Stimulated activated naive CD8-positive, alpha-beta T cell treated with anti-CD3 and anti-CD28 coated beads, Interleukin-15, Interleukin-2, amounts not matched to agents 100 ng/mL and 50 ng/mL, for 24 hours (primary cell): ENCODE measurements around the gene SFXN2.
"Not testable (repeated sequence)": the region's sequence is repeated elsewhere in the genome, so short reads cannot be mapped to it uniquely, and the experiment has no call there.

Experiments
- H3K27ac Mint-ChIP-seq: one replicate; pipeline ENCODE4 v1.8.0; 2021; ENCODE audit warnings: mild to moderate bottlenecking, mixed read lengths
- H3K27me3 Mint-ChIP-seq: one replicate; pipeline ENCODE4 v1.8.0; 2021; ENCODE audit warnings: mixed read lengths
- H3K36me3 Mint-ChIP-seq: one replicate; pipeline ENCODE4 v1.8.0; 2021; ENCODE audit warnings: low read depth, mixed read lengths
- H3K4me1 Mint-ChIP-seq: one replicate; pipeline ENCODE4 v1.8.0; 2021; ENCODE audit warnings: low read depth, mixed read lengths
- H3K4me3 Mint-ChIP-seq: one replicate; pipeline ENCODE4 v1.8.0; 2021; ENCODE audit warnings: mild to moderate bottlenecking, mixed read lengths
- H3K9me3 Mint-ChIP-seq: one replicate; pipeline ENCODE4 v1.8.0; 2021; ENCODE audit warnings: mixed read lengths

The SFXN2 gene

DNA sequence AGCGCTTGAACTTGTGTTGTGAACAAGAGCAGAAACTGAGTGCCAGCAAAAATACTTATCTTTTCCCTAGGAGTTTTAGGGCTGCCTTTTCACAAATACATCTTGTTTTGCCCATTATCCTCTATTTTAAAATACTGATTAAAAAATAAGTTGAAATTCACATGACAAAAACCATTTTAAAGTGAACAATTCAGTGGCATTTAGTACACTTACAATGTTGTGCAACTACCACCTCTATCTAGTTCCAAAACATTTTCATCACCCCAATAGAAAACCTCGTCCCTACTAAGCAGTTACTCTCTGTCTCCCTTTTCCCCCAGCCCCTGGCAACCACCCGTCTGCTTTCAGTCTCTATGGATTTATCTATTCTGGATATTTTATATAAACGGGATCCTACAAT, 30.7 kb downstream of the SFXN2 start:
- H3K9me3 Mint-ChIP-seq: peaks cover 6% of the 10 kb centered on the region
- H3K4me1 Mint-ChIP-seq: peaks cover 51% of the 10 kb centered on the region
- H3K27me3 Mint-ChIP-seq: no peaks in the 10 kb centered on the region
- H3K36me3 Mint-ChIP-seq: peaks cover 5% of the 10 kb centered on the region
- H3K27ac Mint-ChIP-seq: peak overlapping the region; percentile 15
- peak overlapping the region; percentile 99 for H3K4me3 Mint-ChIP-seq

DNA sequence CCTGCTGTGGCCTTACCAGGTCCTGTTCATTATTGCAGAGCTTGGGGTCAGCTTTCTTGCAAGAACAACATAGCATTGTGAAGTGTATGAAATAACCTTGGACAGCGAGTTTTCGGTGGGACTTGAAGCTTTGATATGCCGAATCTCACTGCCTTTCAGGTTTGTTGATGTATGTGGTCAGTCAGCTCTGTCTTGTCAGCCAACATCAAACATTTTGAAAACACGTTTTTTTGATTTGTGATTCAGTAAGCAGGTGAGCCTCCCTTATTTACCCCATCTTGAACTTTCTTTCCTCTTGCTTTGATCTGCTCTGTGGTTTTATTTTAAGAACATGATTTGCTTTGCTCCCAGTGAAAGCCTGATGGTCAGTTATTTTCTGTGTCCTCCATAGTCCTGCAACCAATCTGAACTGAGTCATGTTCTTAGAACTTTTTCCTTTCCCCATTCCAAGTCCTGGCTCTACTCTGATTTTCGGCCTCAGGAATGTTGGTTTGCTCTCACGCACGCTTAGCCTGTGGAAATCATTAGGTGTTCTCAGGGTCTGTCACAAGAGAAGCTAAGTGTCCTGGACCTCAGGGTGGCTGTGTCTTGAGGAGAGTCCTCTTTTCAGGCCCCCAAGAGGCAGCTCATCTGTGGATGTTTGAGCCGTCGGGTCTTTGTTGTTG, 38.0 kb downstream of the SFXN2 start:
- no peak overlapping the region for H3K4me3 Mint-ChIP-seq
- H3K36me3 Mint-ChIP-seq: peaks cover 8% of the 10 kb centered on the region
- H3K4me1 Mint-ChIP-seq: peaks cover 48% of the 10 kb centered on the region
- no peak overlapping the region for H3K27ac Mint-ChIP-seq
- H3K27me3 Mint-ChIP-seq: no peaks in the 10 kb centered on the region
- no peaks in the 10 kb centered on the region for H3K9me3 Mint-ChIP-seq

DNA sequence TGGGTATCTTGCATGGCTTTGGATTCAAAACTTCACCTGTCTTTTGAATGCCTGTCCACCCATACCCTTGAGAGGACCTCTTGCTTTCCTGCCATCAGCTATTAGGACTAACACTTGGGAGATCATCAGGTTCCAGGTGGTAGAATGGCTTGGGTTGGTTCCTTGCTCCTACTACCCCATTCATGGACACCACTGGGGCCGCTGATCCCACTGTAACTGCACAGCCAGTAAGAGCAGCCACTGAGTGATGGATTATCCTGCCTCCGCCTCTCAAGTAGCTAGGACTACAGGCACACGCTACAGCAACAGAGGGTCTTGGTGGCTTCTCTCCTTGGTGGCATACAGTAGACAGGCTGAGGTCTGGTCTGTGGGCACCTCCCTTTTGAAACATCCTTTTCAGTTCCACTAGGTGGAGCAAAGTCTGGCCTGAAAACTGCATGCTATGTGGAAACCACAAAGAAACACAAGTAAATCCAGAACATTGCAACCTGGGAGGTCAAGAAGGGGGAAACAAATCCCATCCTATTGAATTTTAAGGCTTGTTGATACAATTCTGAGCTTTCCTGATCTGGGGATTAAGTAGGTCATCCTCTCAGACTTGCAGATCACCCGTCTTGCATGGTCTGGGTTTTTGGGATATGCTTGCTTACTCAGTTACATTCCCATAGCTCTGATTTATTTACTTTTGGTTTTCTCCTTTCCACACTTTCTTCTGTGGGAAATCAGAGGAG, 38.7 kb downstream of the SFXN2 start:
- H3K9me3 Mint-ChIP-seq: no peaks in the 10 kb centered on the region
- no peak overlapping the region for H3K27ac Mint-ChIP-seq
- no peak overlapping the region for H3K4me3 Mint-ChIP-seq
- peaks cover 8% of the 10 kb centered on the region for H3K36me3 Mint-ChIP-seq
- peaks cover 51% of the 10 kb centered on the region for H3K4me1 Mint-ChIP-seq
- no peaks in the 10 kb centered on the region for H3K27me3 Mint-ChIP-seq

DNA sequence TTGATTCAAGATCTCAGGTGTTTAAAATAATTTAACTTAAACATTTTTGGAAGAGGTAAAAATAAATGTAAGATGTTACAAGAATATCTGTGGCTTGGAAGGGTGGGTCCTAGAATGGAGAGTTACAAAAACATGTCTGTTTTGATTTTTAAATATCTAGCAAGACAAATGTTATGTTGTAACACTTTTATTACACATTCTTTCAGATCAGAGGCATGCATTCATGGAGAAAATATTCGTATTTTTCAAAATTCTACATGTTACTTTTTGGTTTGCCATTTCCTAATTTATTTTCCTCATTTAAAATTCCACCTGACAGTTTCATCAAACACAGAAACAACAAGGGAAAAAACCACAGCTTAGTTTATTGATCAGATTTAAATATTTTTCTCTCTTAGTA, 39.3 kb downstream of the SFXN2 start:
- H3K9me3 Mint-ChIP-seq: no peaks in the 10 kb centered on the region
- H3K4me3 Mint-ChIP-seq: no peak overlapping the region
- H3K27ac Mint-ChIP-seq: no peak overlapping the region
- no peaks in the 10 kb centered on the region for H3K27me3 Mint-ChIP-seq
- peaks cover 9% of the 10 kb centered on the region for H3K36me3 Mint-ChIP-seq
- H3K4me1 Mint-ChIP-seq: peaks cover 51% of the 10 kb centered on the region

DNA sequence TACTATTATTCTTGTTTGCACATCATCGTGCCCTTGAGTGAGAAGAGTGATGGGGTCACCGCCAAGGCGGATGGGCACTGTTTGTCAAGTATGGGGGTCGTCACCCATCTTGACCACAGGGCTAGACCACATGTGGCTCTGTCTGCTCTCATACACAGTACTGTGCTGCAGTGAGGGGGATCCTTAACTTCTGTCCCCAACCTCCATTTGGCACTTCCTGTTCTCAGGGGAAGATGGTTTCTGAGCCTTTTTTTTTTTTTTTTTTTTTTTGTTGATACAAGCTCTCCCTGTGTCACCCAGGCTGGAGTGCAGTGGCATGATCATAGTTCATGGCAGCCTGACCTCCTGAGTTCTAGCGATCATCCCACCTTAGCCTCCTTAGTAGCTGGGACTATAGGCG, 42.9 kb downstream of the SFXN2 start:
- H3K36me3 Mint-ChIP-seq: peaks cover 21% of the 10 kb centered on the region
- H3K9me3 Mint-ChIP-seq: no peaks in the 10 kb centered on the region
- no peaks in the 10 kb centered on the region for H3K27me3 Mint-ChIP-seq
- H3K4me3 Mint-ChIP-seq: no peak overlapping the region
- H3K4me1 Mint-ChIP-seq: peaks cover 39% of the 10 kb centered on the region
- H3K27ac Mint-ChIP-seq: no peak overlapping the region

DNA sequence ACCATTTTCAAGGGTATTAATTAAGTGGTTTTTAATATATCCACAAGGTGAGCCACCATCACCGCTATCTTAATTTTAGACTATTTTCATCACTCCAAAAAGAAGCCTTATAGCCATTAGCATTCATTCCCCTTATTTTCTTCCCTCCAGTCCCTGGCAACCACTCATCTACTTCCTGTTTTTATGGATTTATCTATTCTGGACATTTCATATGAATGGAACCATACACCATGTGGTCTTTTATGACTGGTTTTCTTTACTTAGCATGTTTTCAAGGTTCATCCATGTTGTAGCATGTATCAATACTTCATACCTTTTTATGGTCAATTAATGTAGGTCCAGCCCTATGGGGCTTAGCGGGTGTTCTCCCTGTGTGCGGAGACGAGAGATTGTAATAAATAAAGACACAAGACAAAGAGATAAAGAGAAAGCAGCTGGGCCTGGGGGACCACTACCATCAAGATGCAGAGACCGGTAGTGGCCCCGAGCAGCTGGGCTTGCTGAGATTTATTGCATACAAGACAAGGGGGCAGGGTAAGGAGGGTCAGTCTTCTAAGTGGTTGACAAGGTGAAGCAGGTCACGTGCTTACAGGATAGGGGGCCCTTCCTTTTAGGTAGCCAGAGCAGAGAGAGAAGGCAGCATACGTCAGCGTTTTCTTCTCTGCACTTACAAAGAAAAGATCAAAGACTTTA, 44.0 kb downstream of the SFXN2 start:
- no peaks in the 10 kb centered on the region for H3K9me3 Mint-ChIP-seq
- H3K4me1 Mint-ChIP-seq: peaks cover 34% of the 10 kb centered on the region
- no peaks in the 10 kb centered on the region for H3K27me3 Mint-ChIP-seq
- H3K36me3 Mint-ChIP-seq: peaks cover 32% of the 10 kb centered on the region
- H3K27ac Mint-ChIP-seq: peak overlapping the region; percentile 23
- H3K4me3 Mint-ChIP-seq: no peak overlapping the region

DNA sequence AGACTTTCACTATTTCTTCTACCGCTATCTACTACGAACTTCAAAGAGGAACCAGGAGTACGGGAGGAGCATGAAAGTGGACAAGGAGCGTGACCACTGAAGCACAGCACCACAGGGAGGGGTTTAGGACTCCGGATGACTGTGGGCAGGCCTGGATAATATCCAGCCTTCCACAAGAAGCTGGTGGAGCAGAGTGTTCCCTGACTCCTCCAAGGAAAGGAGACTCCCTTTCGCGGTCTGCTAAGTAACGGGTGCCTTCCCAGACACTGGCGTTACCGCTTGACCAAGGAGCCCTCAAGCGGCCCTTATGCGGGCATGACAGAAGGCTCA, 44.5 kb downstream of the SFXN2 start:
- H3K9me3 Mint-ChIP-seq, H3K4me3 Mint-ChIP-seq, H3K27me3 Mint-ChIP-seq: not testable (repeated sequence)
- Mint-ChIP-seq H3K27ac (peak overlapping the region; percentile 23), H3K4me1 (peaks cover 31% of the 10 kb centered on the region), H3K36me3 (peaks cover 34% of the 10 kb centered on the region)

DNA sequence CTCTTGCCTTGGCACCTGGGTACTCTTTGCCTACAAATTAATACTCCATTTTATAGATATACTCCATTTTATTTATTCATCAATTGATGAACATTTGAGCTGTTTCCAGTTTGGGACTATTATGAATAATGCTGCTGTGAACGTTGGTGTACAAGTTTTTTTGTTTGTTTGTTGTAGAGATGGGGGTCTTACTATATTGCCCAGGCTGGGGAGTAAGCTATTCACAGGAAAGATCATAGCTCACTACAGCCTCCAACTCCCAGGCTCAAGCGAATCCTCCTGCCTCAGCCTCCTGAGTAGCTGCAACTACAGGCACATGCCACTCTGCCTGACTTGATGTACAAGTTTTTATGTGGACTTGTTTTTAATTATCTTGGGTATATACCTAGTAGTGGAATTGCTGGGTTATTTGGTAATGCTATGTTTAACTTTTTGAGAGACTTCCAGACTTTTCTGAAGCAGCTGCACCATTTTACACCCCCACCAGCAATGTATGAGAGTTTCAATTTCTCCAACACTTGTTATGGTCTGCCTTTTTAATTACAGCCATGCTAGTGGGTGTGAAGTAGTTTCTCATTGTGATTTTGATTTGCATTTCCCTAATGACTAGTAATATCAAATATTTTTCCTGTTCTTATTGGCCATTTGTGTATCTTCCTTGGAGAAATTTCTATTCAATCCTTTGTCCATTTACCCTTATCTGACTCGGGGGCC, 45.2 kb downstream of the SFXN2 start:
- Mint-ChIP-seq H3K36me3 (peaks cover 42% of the 10 kb centered on the region), H3K9me3 (no peaks in the 10 kb centered on the region), H3K4me3 (no peak overlapping the region), H3K4me1 (peaks cover 38% of the 10 kb centered on the region), H3K27ac (no peak overlapping the region), H3K27me3 (no peaks in the 10 kb centered on the region)

DNA sequence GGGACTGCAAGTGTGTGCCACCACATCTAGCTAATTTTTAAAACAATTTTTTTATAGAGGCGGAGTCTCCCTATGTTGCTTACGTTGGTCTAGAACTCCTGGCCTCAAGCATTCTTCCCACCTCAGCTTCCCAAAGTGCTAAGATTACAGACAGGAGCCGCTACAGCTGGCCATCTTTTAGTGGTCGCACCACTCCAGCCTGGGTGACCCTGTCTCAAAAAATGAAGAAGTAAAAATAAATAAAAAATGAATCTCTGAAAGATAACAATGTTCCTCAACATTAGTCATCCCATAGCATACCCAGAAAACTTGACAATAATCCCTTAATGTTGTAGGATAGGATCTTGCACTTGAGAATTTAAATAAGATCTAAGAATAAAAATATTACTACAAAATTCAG, 47.5 kb downstream of the SFXN2 start:
- Mint-ChIP-seq H3K4me3 (no peak overlapping the region), H3K36me3 (peaks cover 50% of the 10 kb centered on the region), H3K27me3 (no peaks in the 10 kb centered on the region), H3K27ac (no peak overlapping the region), H3K4me1 (peaks cover 44% of the 10 kb centered on the region), H3K9me3 (no peaks in the 10 kb centered on the region)

DNA sequence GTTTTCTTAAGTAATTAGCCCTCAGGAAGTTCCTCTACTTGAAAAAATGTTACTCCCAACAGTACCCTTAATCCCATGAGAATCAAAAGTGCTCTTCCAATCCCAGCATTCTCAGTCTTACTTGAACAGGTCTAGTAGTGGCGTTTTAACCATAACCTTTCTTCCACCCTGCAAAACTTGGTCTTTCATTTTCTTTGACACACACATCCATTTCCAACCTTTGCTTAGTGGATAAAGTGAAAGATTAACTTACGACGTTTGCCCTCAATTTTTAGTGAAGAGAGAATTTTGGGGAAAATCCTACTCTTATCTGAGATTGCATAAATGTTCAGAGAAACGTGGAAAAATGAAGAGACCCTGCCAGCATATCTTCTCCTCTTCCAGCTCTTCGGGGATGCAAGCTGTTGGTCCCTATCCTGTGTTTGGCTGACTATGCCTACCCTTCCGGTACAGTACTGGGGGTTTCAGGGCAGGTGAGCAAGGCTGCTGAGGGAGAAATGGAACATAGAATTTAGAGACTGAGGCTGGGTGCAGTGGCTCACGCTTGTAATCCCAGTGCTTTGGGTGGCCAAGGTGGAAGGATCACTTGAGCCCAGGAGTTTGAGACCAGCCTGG, 48.1 kb downstream of the SFXN2 start:
- Mint-ChIP-seq H3K4me3 (no peak overlapping the region), H3K9me3 (no peaks in the 10 kb centered on the region), H3K4me1 (peaks cover 44% of the 10 kb centered on the region), H3K27ac (no peak overlapping the region), H3K27me3 (no peaks in the 10 kb centered on the region), H3K36me3 (peaks cover 50% of the 10 kb centered on the region)

DNA sequence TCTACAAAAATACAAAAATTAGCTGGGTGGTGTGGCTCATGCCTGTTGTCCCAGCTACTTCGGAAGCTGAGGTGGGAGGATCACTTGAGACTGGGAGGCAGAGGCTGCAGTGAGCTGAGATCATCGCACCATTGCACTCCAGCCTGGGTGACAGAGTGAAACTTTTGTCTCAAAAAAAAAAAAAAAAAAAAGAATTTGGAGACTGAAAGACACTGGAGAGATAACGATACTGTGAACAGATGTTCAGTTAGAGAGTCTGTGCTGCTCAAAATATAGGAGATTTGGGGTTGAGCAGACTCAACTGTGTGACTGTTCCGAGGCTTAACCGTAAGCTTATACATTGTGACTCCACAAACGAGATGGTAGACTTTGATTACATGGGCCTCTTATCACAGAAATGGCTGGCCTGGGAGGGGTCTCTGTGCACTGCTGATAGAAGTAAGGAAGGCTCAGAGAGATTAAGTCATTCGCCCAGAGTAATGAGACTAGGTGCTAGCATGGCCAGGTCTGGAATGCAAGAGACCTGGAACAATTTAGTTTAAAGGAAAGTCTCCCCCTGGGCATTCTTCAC, 48.7 kb downstream of the SFXN2 start:
- Mint-ChIP-seq H3K27ac (no peak overlapping the region), H3K4me3 (no peak overlapping the region), H3K27me3 (no peaks in the 10 kb centered on the region), H3K9me3 (no peaks in the 10 kb centered on the region), H3K4me1 (peaks cover 46% of the 10 kb centered on the region), H3K36me3 (peaks cover 50% of the 10 kb centered on the region)

DNA sequence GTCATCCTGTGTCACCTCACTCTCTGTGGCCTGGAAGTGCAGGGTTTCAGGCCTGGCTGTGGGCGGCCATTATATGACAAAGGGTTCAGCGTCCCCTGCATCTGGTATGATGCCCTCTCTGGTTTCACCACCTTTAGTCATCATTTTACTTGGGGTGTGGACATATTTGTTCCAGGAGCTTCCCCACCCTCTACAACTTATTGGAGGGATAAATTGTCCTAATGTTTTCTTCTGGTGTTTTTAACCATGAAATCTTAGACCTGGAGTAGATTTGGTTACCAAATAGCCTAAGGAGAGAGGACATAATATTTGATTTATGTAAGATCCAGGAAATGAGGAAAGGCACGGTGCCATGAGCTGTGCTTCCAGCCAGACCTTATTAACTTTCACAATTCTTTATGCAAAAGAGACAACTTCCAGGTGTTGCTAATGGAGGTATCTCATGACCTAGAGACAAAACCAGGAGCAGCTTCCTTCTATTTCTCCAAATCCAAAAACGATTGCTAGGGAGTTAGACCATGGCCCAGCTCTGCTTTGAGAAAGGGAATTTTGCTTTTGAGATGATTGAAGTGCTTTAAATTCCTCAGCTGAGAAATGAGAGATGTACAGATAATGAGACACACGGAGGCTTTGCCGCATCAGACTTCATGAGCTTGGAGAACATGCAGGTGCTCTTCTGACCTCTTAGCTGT, 50.2 kb downstream of the SFXN2 start:
- H3K9me3 Mint-ChIP-seq: no peaks in the 10 kb centered on the region
- peaks cover 43% of the 10 kb centered on the region for H3K4me1 Mint-ChIP-seq
- peaks cover 44% of the 10 kb centered on the region for H3K36me3 Mint-ChIP-seq
- H3K27ac Mint-ChIP-seq: no peak overlapping the region
- no peak overlapping the region for H3K4me3 Mint-ChIP-seq
- no peaks in the 10 kb centered on the region for H3K27me3 Mint-ChIP-seq

DNA sequence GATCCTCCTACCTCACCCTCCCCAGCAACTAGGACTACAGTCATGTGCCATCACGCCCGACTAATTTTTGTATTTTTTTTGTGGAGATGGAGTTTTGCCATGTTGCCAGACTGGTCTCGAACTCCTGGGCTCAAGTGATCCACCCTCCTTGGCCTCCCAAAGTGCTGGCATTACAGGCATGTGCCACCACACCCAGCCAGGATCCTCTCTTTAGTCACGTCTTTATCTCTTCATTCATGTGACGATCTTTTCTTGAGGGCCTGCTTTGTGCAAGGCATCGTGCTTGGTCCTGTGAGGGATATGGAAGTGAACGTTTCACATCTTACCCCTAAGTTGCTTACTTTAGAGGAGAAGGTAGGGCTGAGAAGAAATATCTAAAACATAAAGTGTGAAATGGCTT, 50.9 kb downstream of the SFXN2 start:
- Mint-ChIP-seq H3K4me3 (no peak overlapping the region), H3K4me1 (peaks cover 50% of the 10 kb centered on the region), H3K27ac (no peak overlapping the region), H3K27me3 (no peaks in the 10 kb centered on the region), H3K36me3 (peaks cover 40% of the 10 kb centered on the region), H3K9me3 (no peaks in the 10 kb centered on the region)
